Occipital lobe (tissue), 2 donors: ENCODE results near the gene C5orf15. TPM values are rescaled to one million over a fixed set of nuclear protein-coding genes. Genes with fewer than 3 reads are reported as not detected.

Experiments used
- DNase-seq: peaks from one replicate; lab custom pipeline; 2025; lab: John Stamatoyannopoulos, UW
- total RNA-seq: library from RNA; depleted of rRNA; stranded (reverse); fragments of >200 nt; gene quantifications from one replicate; pipeline ENCODE4 v1.2.3, GENCODE V29; 2014

Gene C5orf15
- total RNA-seq, 1 donor from 2014 or later, result 56.3 TPM

- DNase-seq, result no peak
Observed at GRCh38 chr5:133924221-133924920, 44.1 kb downstream of the C5orf15 start.

GRCh38 chr5:133921979-133922378, 46.4 kb downstream of the C5orf15 start:
- no peak for DNase-seq

GRCh38 chr5:133921069-133921468, 47.4 kb downstream of the C5orf15 start:
- no peak for DNase-seq

- no peak for DNase-seq
Observed at GRCh38 chr5:133919148-133920136, 49.0 kb downstream of the C5orf15 start.

GRCh38 chr5:133918731-133919130, 49.7 kb downstream of the C5orf15 start:
- DNase-seq, result no peak

- DNase-seq, result no peak
Observed at GRCh38 chr5:133918316-133918715, 50.1 kb downstream of the C5orf15 start.

GRCh38 chr5:133917785-133918184, 50.6 kb downstream of the C5orf15 start:
- no peak for DNase-seq

- no peak for DNase-seq
Observed at GRCh38 chr5:133916914-133917313, 51.5 kb downstream of the C5orf15 start.

- no peak for DNase-seq
Observed at GRCh38 chr5:133916479-133916878, 51.9 kb downstream of the C5orf15 start.

GRCh38 chr5:133914434-133914833, 54.0 kb downstream of the C5orf15 start:
- DNase-seq, result no peak

GRCh38 chr5:133913413-133914155, 54.8 kb downstream of the C5orf15 start:
- no peak for DNase-seq

- DNase-seq, result no peak
Observed at GRCh38 chr5:133912951-133913350, 55.5 kb downstream of the C5orf15 start.

GRCh38 chr5:133910571-133910970, 57.9 kb downstream of the C5orf15 start:
- DNase-seq, result no peak

GRCh38 chr5:133909603-133910002, 58.8 kb downstream of the C5orf15 start:
- DNase-seq, result no peak

- DNase-seq, result no peak
Observed at GRCh38 chr5:133907075-133907474, 61.4 kb downstream of the C5orf15 start.

GRCh38 chr5:133906303-133906702, 62.1 kb downstream of the C5orf15 start:
- no peak for DNase-seq

Other genes starting within 250 kb of the C5orf15 start
- 209 TPM for gene VDAC1, start 36.4 kb upstream of the C5orf15 start, total RNA-seq
- gene TCF7, start 146.1 kb upstream of the C5orf15 start, total RNA-seq, result not detected
- gene SKP1, start 208.3 kb upstream of the C5orf15 start, total RNA-seq, result 178 TPM